CD4-positive, alpha-beta T cell treated with Interleukin-6 for 4 hours (primary cell): ENCODE data around the gene CDH4.

Experiments used
- DNase-seq: peaks from one replicate; pipeline ENCODE4 v3.0.0-alpha.2; 2020; ENCODE audit warnings: mixed read lengths

The CDH4 gene

GRCh38 chr20:61499859-61500554 lies 247.9 kb downstream of the CDH4 start:
- DNase-seq = no peak

- DNase-seq = no peak
These were observed 248.8 kb downstream of the CDH4 start for GRCh38 chr20:61500791-61501321.

GRCh38 chr20:61502433-61502832 lies 250.4 kb downstream of the CDH4 start:
- no peak for DNase-seq

GRCh38 chr20:61503106-61503505 lies 251.0 kb downstream of the CDH4 start:
- DNase-seq = no peak

GRCh38 chr20:61505508-61505907 lies 253.4 kb downstream of the CDH4 start:
- no peak for DNase-seq

GRCh38 chr20:61507778-61508177 lies 255.7 kb downstream of the CDH4 start:
- no peak for DNase-seq

- DNase-seq = no peak
These were observed 256.4 kb downstream of the CDH4 start for GRCh38 chr20:61508301-61509096.

GRCh38 chr20:61510778-61511330 lies 258.8 kb downstream of the CDH4 start:
- DNase-seq = no peak

GRCh38 chr20:61512475-61512874 lies 260.4 kb downstream of the CDH4 start:
- no peak for DNase-seq

- DNase-seq = no peak
These were observed 261.3 kb downstream of the CDH4 start for GRCh38 chr20:61513124-61514017.

GRCh38 chr20:61514018-61514365 lies 261.9 kb downstream of the CDH4 start:
- no peak for DNase-seq

- no peak for DNase-seq
These were observed 262.3 kb downstream of the CDH4 start for GRCh38 chr20:61514396-61514795.

- DNase-seq = no peak
These were observed 262.9 kb downstream of the CDH4 start for GRCh38 chr20:61514805-61515505.

GRCh38 chr20:61515922-61516321 lies 263.9 kb downstream of the CDH4 start:
- no peak for DNase-seq

GRCh38 chr20:61516346-61517208 lies 264.5 kb downstream of the CDH4 start:
- DNase-seq = no peak

GRCh38 chr20:61517419-61517818 lies 265.4 kb downstream of the CDH4 start:
- no peak for DNase-seq

- DNase-seq = no peak
These were observed 266.4 kb downstream of the CDH4 start for GRCh38 chr20:61518424-61518951.

- no peak for DNase-seq
These were observed 267.4 kb downstream of the CDH4 start for GRCh38 chr20:61519488-61519887.

- no peak for DNase-seq
These were observed 268.2 kb downstream of the CDH4 start for GRCh38 chr20:61520076-61520892.

GRCh38 chr20:61520893-61521460 lies 268.9 kb downstream of the CDH4 start:
- no peak for DNase-seq
